Stimulated activated CD4-positive, alpha-beta T cell treated with anti-CD3 and anti-CD28 coated beads, Interleukin-2, amount 100 ng/mL, for 24 hours (primary cell): ENCODE results near the gene ITIH1.

Experiments
- DNase-seq, 2 donors: peaks; one replicate each; pipeline ENCODE4 v3.0.0-alpha.2; 2020

The ITIH1 gene

DNA sequence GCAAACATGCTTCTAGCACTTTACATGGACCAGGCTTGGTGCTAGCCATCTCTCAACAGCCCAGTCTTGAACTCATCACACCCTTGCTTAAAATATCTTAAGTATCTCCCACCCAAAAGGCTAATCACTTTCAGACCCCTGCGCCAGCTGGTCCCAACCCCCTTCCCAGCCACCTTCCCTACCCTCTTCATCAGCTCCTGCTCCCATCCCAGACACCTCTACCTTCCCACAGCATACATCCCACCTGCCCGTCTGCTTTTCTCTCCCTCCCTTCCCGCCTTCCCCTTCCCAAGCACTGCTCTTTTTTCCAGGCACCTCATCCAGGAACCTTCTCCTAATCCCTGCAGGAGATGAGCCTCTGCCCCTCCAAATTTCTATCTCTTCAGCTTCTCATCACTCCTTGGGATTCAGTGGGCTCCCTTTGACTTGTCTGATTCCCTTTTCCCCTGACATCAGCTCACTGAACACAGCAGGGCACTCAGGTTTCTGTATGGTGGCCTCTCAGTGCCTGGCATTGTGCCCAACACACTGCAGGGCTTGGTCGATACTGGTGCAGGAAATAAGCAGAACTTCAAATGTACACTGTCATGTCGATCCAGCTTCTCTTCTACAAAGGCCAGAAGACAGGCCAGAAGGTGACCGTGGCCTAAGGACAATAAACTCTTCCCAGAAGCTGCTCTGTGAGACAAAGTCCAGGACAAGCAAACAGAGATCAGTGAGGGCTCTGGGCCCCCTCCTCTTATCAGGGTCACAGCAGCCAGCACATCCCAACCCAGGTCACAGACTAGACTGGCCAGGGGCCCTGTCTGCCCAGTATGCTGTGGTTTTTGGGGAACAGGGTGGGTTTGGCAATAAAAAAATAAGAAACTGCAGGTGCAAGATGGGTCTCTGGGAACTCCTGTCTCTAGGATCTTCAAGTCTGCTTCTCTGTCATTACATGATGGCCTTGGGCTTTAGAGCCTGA lies 2.2 kb upstream of the ITIH1 start:
- DNase-seq, result peak in 1 of 2 donors; percentile 16

DNA sequence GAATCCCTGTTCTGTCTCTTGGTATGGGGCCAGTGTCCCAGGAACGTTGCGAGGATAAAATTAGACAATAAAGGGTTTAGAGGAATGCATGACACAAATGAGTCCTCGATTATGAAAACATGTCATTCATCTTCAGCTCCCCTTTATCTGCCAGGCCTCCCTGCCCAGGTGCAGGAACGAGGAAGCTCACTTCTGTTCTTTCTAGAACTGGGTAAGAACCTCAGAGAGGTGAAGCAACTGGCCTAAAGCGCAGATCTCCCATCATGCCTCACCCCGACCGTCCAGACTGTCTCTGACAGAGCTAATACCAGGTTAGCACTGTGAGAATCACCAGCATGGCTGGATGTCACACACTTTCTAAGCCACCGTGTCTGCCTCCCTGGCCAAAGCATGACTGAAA lies 1.5 kb upstream of the ITIH1 start:
- peak in 1 of 2 donors; percentile 8 for DNase-seq

DNA sequence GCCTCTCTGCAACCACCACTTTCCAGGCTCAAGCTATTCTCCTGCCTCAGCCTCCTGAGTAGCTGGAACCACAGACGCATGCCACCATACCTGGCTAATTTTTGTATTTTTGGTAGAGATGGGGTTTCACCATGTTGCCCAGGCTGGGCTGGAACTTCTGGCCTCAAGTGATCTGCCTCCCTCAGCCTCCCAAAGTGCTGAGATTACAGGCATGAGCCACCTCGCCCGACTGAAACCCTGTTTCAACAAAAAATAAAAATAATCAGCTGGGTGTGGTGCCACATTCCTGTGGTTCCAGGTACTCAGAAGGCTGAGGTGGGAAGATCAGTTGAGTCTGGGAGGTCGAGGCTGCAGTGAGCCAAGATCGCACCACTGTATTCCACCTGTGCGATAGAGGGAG lies 913 bp upstream of the ITIH1 start:
- peak in 1 of 2 donors; percentile 5 for DNase-seq

DNA sequence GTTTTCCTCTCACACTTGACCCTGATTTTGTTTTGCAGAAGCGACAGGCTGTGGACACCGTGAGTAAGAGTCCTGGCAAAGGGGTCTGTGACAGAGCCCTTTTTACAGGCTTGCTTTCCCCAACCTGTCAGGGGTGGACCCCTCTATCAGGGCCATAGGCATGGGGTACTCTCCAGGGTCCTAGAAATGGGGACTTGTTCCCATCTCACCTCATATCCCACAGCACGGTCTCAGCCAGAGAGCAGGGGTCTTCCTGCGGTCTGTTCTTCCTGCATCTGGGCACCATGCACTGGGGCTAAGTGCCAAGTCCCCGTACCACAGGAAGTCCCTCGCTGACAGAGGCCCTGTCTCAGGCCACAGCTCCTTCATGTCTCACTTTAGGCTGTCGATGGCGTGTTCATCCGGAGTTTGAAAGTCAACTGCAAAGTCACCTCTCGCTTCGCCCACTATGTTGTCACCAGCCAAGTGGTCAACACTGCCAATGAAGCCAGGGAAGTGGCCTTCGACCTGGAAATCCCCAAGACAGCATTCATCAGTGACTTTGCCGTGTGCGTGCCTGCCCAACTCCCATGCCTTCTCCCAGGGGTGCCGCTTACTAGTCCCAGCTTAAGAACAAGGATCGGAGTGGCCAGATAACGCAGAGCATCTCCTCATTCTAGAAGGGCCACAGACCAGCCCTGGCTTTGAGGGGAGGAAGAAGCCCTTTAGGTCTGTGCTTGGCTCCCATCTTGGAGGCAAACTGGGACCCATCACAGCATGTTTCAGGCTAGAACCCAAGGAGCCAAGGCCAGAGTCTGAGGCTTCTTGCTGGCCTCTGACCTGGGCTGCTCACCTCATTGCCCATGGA lies 783 bp downstream of the ITIH1 start:
- DNase-seq, result peak in 1 of 2 donors; percentile 10

DNA sequence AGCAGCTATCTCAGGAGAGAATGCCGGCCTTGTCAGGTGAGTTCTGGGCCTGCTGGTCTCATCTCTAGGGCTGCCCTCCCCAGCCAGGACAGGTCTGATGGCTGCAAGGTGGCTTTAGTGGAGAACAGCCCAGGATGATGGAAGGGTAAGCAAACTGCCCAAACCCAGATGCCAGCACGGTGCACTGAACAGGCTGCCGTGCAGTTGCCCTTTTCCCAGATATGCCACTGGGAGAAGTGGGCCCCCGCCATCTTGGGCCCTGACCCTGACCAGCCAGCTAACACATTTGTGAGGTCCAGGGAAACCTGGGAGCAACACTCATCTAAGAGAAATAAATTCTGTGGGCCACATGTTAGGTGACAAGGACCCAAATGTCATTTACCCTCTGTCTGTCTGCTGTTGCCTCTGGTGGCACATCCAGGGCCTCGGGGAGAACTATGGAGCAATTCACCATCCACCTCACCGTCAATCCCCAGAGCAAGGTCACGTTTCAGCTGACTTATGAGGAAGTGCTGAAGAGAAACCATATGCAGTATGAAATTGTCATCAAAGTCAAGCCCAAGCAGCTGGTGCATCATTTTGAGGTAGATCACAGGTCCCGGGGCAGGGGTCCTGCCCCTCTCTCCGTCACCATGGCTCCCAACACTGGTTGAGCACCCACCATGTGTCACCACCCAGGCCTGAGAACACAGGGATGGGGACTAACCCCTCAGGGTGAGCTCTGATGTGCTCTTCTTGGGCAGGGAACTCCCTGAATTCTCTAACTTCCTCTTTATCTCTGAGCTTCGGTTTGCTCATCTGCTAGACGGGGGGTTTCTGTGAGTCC lies 1.8 kb downstream of the ITIH1 start:
- peak in 1 of 2 donors; percentile 9 for DNase-seq

DNA sequence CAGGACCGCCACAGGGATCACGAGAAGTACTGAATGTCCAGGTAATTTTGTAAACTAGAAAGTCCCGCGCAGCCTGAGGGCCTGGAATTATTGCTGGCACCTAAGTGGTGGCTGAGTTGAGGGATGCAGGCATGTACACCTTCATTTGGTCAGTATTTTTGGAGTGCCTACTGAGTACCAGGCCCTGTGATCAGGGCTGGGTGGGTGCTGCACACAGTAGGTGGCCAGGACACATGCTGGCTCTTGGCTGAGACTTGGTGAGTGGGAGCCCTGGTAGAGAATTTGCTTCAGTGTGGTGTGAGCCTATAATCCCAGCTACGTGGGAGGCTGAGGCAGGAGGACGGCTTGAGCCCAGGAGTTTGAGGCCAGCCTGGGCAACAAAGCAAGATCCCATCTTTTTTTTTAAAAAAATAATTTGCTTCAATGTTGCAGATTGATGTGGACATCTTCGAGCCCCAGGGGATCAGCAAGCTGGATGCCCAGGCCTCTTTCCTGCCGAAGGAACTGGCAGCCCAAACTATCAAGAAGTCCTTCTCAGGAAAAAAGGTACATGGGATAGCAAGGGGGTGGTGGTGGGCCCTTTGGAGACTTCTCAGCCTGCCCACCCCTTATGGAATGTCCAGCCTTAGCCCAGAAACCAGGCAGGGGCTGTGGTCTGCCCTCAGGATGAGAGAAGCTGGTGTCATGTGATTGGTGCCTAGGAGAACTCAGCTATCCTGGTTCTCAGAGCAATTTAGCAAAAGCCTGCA lies 2.6 kb downstream of the ITIH1 start:
- no peak for DNase-seq

DNA sequence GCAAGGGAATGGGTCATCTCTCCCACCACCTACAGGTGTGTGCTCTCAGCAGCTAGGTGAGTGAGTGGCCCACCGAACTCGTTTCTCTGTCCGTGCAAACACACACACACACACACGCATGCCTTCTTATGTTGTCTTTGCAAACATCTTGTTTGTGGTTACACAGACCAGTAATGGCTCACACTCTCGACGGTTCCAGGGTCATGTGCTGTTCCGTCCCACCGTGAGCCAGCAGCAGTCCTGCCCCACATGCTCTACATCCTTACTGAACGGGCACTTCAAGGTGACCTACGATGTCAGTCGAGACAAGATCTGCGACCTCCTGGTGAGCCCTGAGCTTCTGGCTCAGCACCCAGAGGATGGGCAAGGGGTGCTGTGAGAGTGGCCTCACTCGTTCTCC lies 4.3 kb downstream of the ITIH1 start:
- DNase-seq, result no peak

DNA sequence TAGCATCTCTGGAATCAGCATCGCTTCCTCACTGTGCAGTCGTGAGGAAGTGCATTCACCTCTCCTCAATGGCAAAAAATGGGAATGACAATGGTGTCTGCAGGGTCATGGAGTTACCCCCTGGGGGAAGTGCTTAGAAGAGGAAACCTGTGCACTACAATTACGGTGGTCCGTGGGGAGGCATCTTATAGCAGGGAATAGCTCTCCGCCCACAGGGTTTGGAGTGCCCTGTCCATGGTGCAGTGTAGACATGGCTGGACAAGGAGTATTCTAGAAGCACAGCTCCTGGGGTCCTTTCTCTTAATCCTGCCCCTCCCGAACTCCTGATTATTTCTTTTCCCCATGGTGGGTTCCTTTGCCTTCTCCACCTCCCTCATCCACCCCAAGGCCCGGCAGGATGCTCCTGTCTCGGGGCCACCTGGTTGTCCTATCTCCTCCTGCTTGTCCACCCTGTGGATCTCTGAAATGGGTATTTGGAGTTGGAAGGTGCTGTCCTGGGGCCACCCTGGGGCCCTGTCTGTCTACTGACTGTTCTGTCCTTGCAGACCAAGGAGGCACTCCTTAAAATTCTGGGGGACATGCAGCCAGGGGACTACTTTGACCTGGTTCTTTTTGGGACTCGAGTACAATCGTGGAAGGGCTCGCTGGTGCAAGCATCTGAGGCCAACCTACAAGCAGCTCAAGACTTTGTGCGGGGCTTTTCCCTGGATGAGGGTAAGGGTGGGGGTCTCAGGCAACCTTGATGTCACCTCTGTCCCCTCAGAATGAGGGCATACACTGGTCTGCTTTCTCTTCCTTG lies 5.2 kb downstream of the ITIH1 start:
- DNase-seq, result no peak

DNA sequence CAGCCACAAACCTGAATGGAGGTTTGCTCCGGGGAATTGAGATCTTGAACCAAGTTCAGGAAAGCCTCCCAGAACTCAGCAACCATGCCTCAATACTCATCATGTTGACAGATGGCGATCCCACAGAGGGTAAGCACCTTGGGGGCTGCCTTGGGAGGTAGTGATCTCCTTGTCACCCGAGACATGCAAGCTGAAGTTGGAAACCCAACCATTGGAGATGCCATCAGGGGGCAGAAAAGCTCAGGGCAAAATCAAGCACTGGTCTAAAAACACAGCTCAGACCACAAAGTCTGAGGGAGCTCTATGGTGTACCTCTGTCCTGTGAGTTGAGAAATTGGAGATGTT lies 5.8 kb downstream of the ITIH1 start:
- DNase-seq, result no peak

DNA sequence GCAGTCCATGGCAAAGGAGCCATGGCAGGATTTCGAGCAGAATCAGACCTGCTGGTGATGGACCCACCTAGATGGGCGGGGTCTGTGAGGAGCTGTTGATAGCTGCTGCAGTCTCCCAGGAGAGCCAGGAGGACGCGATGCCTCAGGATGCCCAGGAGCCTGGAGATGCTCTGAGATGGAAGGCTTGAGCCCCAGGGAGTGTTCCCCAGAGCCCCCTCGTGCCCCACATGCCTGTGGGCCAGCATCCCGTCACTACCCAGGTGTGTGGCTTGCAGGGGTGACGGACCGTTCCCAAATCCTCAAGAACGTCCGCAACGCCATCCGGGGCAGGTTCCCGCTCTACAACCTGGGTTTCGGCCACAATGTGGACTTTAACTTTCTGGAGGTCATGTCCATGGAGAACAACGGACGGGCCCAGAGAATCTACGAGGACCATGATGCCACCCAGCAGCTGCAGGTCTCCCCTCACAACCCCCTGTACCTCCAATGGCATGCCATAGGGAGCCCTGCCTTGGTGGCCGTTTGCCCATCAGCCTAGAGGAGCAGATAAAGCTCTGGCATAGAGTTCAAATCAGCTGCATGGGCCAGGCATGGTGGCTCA lies 6.7 kb downstream of the ITIH1 start:
- no peak for DNase-seq

DNA sequence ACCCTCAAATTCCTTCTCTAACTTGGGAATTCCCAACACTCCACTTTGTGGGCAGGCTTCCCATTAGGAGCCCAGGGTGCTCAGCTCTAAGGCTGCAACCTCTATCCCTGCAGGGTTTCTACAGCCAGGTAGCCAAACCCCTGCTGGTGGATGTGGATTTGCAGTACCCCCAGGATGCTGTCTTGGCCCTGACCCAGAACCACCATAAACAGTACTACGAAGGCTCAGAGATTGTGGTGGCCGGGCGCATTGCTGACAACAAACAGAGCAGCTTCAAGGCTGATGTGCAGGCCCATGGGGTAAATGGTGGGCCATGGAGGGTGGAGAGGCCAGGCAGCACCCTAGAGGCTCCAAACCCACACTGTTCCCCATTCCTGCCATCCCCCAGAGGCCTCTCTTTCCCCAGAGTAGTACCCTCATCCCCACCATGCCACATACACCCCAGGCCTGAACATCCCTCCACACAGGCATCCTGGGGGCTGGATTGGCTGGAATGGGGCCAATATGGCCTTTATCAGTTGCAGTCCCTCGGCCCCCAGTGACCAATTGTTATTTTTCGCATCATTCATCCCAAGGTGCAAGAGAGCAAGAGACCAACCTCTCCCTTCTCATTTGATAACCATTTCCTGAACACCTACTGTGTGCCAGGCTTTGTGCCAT lies 7.7 kb downstream of the ITIH1 start:
- no peak for DNase-seq

DNA sequence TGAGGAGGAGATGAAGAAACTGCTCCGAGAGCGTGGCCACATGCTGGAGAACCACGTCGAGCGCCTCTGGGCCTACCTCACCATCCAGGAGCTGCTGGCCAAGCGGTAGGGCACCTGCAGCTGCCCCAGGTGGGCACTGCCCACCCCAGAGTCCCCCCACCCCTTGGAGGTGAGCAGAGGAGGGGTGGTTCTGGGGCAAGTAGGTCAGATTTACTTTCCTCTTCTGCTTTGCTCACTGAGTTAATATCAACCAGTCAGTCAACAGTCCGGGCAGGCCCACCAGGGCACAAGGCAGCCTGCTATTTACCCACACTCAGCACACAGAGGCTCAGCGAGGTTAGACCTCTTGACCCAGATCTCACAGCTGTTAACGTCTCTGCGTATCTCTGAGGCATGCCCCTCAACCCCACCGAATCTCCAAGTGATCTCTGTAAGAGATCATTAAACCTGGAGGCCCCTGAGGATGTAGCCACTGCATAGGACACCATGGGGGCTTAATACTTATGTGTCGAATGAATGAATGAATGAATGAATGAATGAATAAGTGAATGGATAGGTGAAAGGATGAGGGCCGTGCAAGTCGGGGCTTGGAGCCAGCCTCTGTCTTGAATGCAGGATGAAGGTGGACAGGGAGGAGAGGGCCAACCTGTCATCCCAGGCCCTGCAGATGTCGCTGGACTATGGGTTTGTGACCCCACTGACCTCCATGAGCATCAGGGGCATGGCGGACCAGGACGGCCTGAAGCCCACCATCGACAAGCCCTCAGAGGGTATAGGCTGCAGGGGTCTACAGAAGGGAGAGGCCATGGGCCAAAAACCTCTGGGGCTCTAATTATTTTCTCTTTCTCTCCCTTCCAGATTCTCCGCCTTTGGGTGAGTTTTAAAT lies 9.2 kb downstream of the ITIH1 start:
- no peak for DNase-seq

DNA sequence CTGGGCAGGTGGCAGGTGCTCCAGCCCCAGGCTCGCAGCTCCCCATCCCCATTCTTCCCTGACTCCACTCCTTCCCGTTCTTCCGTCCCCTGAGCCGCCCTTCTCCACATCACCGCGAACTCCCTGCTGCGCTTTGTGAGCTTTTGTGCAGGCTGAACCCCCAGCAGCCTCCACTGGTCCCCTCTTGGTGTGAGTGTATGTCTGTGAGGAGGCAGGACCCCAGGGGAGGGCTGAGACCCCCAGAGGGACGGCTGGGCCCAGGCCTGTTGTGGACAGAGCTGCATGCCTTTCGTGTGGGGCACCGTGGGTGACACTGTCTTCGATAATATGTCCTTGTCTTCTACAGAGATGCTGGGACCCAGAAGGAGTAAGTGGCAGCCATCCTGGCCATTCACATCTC lies 9.8 kb downstream of the ITIH1 start:
- DNase-seq, result no peak

DNA sequence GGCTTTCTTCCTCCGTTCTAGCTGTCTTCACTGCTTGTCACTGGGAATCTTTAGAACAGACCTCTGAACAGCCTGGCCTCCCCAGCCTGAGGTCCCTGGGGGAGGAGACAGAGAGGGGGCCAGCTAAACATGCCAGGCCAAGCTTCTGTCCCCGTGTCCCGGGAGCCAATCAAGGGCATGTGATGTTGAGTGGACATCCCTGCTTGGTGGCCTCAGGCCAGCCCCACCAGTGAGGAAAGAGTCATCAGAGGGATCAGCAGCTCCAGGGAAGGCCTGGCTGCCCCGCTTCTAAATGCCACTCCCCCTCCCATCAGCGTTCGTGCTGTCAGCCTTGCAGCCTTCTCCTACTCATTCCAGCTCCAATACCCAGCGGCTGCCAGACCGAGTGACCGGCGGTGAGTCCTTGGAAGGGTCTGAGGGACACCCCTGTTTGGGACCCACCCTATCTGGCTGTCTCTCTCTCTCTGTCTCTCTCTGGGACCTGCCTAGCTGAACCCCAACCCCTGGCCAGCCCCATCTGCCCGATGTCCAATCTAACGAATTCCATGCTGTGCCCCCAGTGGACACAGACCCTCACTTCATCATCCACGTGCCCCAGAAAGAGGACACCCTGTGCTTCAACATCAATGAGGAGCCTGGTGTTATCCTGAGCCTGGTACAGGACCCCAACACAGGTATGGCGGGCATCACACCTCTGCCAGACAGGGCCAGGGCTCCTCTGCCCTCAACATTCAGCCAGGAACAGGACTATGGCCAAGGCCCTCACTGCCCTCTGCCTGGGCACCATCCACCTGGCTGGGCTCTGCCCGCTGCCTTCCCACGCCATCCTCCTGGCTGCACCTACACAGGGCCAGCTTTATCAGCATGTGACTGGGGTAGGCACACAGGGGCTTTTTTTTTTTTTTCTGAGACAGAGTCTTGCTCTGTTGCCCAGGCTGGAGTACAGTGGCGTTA lies 10.6 kb downstream of the ITIH1 start:
- no peak for DNase-seq

DNA sequence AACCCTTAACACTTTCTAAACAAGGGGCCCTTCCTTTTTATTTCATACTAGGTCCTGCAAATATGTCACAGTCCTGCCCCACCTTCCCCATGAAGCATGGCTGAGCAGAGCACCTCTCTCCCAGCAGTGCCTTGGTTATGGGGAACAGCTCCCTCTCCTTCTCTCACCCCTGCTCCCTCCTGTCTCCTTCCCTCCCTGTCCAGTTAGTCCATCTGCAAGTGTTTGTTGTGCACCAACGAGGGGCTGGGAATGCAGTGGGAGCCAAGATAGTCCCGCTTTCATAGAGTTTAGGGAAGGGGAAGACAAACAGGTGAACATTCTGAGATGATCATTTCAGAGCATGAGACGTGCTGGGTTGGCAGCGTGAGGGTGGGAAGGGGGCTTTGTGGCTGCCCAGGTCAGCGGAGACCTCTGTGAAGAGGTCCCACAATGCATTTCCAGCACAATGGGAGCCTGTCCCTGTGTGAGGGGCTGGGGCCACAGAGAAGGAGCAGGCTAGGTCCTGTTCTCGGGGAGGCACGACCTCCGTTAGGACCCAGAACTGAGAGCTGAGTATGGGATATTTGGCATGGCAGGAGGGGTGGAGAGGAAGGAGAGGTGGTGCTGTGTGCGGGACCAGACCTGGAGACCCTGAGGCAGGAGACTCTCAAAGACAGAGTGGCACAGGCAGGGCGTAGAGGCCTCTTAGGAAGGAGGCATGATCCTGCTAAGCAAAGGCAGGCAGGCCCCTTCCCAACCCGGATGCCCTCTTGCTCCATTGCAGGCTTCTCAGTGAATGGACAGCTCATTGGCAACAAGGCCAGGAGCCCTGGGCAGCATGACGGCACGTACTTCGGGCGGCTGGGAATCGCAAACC lies 11.7 kb downstream of the ITIH1 start:
- no peak for DNase-seq

DNA sequence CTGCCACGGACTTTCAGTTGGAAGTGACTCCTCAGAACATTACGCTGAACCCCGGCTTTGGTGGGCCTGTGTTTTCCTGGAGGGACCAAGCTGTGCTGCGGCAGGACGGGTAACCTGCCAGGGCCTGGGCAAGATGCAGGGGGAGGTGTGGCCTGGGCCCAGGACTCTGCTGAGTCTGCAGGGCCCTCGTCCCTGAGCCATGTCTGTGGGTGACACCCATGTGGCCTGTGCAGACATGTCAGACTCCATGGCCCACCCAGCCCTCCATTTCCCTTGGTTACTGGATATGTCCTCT lies 12.3 kb downstream of the ITIH1 start:
- DNase-seq, result no peak

DNA sequence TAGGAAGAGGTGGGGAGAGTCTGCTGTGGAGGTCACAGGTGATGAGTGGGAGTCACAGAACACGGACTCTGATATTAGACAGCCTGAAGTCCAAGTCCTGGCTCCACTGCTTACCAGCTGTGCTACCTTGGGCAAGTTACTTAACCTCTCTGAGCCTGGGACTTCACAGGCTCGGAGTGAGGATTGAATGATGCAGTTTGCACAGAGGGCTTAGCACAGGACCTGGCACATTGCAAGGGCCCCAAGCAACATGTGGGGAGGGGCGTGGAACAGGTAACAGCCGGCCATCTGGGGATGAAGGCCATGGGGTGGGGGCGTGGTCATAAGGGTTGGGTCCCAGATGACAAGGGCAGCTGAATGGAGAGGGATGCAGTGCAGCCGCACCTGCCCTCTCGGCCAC lies 12.9 kb downstream of the ITIH1 start:
- no peak for DNase-seq
